GM19452 (cell line): ENCODE measurements around the gene TUBB.
A peak's percentile ranks its signal among the peaks of the same experiment; 100 is the strongest.
"Not testable (repeated sequence)": the region's sequence is repeated elsewhere in the genome, so short reads cannot be mapped to it uniquely, and the experiment has no call there.

Experiments
- ATAC-seq: cut with Tn5 transposase; IDR thresholded peaks from one replicate; pipeline ENCODE4 v1.9.1; 2021; ENCODE audit not compliant: unreplicated experiment

The TUBB gene

DNA sequence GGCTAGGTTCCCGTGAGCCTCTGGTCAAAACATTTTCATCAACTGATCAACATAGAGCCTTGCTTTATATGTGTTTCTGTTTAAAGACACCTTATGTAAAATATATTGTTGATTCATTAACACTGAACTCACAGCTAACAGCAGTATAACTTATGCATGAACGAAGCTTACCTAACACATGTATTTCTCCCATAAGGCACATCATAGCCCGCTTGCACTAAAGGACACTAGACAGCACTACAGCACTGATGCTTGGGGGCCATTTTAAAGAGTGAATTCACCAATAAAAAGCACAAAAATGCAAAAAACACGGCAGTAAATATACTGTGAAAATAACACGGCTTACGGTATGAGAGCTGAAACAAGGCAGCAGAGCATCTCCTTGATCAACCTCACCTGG is 18.4 kb downstream of the TUBB start:
- ATAC-seq: no peak

DNA sequence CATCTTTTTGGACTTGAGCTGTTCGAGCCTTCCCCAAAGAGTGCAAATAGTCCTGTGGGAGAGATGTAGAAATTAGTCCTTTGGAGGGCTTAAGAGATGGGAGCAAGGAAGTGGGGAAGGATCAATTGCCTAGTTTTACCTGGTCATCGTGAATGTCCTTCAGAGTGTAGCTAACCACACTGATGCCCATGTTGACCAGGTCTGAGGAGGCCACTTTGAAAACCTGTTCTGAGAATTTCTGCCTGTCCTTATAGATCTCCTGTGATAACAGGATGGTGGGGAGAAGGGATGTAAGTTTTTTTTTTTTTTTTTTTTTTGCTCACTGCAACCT is 20.4 kb downstream of the TUBB start:
- no peak for ATAC-seq

DNA sequence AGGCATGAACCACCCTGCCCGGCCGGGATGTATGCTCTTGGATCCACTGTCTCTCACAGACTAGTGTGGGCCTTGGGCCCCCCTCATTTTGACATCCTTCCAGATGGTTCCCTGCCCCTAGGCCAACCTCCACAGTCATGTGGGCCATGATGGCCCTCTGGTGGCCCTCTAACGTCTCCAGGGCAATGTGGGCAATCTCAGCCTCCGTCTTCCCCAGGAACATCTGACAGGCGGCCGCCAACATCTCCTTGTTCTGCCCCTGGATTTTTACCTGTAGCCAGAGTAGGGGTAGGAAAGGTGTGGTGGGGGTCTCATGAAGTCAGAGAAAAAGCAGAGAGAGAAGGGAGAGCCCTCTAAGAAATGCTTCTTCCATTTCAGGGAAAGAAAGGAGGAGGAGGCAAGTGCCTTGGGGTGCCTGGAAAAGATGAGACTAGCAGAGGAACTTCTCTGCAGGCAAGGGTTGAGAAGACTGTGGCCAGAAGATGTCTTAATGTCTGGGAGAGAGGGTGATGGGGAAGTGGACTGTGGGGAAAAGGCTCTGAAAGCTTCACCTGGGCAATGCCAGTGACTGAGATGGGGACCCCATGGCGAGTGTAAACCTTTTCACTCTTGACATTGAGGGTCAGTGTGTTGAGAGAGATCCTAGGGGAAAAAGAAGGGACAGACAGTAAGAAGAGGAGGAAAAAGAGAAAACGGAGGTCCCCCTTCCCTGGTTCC is 21.1 kb downstream of the TUBB start:
- no peak for ATAC-seq

DNA sequence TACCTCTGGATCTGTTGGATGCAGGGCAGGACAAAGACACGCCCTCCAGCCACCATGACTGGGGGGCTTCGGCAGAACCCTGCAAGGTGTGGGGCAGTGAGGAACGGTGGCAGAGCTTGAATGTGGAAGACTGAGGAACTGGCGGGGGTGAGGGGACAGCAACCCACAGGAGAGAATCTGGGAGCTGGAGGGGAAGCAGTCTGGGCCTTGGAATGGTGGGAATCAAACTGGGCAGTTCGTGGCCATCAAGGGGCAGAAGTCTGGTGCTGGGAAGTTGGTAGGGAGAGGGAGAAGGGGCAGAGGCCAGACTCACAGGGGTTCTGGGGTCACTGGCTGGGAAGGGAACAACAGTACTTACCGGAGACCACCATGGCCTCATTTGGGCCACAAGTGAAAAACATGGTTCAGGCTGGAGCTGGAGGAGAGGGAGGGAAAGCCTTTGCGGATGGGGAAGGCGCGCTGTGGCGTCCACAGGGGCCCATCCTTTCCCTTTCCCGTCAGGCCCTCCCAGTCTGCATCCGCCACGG is 21.7 kb downstream of the TUBB start:
- ATAC-seq: no peak

DNA sequence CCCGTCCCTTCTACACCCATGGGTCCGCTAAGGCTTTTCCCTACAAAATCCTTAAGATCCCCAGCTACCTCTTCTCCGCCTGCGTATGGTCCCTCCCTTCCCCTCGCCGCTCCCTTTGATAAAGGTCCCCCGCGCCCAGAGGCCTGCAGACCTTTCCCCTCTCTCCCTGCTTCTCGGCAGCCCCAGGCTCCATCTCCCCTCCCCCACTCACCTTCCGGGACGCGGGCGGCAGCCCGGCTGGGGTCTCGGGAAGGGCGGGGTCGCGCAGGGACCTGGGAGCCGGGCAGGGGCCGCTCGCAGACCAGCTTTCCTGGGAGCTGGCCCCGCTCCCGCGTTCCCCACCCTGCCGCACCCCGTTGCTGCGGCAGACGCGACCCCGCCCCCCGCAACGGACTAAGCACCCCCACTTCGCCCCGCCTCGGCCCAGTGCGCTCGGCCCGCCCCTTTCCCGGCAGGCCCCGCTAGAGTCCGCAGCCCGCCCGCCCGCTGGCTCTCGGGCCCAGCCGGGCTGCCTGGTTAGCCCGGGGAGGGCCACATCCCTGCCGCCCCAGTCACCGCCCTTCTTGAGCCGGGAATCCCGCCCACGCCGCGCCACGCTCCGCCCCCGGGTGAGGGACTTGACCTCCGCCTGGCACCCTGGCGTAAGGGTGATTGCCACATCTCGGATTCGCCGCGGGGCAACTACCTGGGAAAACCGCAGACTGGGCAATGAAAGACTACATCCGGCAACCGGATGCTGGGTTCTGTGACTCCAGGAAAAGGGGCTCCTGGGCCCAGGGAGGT is 22.4 kb downstream of the TUBB start, which contains the start of gene FLOT1:
Gene FLOT1, minus strand, starts transcription at position 372 of the 783 bp plus-strand sequence. CDS start 498 bp downstream, outside the sequence.
- ATAC-seq: peak; percentile 64

DNA sequence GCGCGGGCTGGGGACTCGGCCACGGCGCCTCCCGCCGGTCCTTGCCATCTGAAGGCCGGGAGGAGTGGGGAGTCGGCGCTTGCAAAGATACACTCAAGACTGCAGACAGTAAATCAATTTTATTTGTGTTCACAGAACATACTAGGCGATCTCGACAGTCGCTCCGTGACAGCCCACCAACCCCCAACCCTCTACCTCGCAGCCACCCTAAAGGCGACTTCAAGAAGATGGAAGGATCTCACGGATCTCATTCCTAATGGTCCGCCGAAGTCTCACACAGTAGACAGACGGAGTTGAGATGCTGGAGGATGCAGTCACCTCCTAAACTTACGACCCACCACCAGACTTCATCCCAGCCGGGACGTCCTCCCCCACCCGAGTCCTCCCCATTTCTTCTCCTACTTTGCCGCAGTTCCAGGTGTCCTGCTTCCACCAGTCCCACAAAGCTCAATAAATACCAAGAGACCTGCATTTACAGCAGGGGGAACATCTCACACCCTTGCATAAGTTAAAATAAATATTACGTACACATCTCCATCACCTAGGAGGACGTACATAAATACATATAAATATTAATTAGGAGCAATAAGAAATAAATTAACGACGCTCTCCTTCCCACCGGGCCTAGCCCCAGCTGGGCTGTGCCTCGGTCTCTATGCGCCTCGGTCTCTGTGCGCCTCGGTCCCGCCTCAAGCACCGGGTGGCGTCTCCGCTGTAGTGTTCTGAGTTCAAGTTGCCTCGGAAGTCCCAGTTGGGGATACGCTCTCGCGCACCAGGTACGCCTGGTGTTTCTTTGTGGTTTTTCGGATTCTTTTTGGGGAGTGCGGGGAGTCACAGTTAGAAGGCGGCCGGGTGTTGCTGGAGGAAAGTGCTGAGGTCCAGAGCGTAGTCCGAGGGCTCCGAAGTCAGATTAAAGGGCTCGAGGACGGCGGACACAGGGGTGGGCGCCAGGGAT is 23.2 kb downstream of the TUBB start:
- no peak for ATAC-seq

DNA sequence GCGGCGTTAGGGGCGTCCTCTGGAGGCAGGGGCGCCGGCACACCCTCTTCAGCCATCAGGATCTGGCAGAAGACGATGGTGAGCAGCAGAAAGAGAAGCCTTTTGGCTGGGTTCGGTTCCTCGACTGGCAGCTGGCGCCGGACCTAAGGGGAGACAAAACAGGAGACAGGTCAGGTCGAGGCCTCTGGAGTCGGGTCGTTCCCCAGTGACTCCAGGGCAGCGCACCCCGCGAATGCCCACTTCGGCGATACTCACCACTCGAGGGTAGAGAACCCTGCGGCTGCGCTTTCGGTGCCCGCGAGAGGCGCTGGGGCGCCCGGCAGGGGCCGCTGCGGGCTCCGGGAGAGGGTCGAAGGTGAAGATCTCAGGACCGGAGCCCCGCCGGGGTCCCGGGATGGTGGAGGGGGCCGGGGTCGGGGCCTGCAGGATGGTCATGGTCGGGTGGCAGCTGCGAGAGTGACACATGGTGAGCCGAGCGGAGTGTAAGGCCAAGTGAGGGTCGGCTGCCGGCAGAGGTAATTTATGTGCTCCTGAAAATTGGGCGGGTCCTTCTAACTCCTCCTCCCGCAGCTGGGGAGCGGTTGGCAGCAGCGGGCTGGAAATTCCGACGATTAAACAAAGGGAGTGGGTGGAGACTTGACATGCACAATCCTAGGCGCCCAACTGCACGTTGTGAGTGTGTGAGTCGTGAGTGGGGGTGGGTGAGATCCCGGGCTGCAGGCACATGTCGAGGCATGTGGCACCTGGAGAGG is 24.1 kb downstream of the TUBB start, which contains the start of gene IER3:
Gene IER3, minus strand, starts transcription at position 494 of the 752 bp plus-strand sequence. Its CDS starts 29 bp downstream, at position 465.
- no peak for ATAC-seq

DNA sequence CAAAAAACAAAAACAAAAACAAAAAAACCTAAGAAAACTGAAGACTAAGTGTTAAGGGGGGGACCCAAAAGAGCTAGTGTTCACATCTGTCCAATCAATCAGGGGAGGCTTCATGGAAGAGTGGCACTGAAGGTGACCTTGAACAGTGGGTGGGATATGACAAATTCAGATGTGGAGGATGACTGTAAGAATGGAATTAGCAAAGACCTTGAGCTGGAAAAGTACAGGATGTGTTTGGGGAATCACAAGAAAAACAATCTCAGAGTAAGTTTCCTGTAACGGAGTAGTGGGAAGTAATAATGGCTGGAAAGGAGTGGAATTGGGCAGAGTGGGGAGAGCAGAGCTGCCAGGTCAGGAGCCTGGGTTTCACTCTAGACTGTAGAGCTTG is 27.1 kb downstream of the TUBB start:
- no peak for ATAC-seq

DNA sequence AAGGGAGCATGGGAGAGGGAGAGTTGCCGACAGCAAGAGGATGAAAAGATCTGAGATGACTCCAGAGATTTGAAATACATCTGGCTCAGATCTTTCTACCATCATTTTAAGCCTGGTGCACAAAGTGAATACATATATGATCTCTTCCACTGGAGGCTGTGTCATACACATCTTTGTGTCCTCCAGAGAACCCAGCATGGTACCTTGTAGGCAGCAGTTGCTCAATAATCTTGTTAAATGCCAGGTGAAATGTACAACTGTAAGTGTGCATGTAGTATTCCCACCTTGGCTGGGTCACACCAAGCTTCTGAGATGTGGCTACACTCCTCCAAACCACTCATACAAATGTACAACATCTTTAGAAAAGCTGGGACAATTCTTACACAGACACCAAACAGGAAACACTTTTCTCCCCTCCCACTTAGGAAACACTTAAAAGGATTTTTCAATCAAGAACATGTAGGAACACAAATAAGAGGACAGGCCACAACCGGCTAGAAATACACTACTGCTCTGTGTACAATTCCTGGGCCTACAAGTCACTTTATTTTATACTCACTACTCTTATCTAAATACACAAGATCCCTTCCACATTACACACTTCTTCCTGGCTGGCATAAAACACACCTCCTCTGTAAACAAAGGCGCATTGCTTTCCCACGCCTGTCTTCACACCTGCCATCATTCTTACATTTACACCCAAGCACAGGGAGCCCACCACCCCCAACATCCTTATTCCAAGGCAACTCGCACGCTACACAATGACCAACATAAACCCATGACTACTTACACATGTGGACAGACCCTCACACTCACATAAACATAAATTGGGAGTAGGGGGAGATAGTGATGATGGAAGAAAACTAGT is 28.0 kb downstream of the TUBB start:
- ATAC-seq: no peak

DNA sequence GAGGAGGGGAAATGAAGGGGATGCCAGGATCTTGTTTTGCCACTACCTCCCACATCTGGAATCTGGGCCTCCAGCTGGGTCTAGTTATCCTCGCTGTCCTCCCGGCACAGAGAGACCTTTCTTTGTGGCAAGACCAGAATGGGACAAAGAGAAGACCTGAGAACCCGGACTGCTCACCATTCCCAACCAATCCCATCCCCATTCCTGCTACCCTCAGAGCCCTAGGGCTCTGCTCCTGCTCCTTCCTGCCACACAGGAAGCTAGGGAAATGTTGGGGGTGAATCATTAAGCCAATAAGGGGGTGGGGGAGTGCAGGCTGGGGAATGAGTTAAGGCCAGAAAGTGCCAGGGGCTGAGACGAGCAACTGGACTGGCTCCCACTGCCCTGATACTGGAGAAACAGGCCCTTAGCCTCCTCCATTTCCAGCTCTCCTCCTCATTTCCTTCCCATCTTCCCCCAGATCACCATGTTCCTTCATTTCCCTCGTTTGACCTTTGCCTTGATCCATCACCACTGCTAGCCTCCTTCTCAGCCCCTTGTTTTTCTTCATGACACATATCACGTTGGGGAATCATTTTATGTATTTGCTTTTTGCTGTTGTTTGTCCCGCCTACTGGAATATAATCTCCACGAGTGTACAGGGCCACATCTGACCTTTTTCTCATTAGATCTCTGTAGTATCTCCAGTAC is 28.8 kb downstream of the TUBB start:
- ATAC-seq: no peak

DNA sequence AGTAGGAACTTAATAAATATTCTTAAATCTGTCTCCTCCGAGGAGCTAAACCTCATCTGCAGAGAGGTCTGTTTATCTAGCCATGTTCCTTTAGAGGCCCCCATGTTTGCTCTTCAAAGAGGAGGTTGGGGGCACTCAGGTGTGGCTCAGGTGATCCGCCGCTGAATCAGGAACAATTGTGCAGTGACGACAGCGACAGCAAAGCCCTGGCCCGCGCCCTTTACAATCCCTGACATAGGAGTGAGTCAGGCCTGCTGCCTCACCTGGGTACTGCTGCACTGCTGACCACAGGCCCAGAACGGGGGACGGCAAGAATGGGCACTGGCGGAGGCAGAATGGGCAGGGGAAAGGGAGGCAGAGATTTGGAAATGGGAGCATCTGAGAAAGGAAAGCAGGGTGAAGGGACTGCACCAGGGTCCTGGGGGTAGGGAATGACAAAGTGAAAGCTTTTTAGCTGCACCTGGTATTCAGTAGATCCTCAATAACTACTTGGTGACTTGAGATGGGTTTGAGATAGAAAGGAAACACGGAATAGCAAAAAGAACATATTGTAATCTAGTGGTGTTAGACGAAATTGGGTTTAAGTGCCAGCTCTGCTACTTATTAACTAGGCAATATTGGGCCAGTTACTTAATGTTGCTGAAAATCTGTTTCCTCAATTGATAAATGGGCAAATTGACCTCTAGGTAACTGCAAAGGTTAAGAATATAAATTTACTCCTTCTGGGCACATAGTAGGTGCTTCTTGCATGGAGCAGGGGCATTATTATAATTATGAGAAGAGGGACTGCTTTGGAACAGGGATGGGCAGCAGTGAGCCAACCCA is 29.6 kb downstream of the TUBB start:
- no peak for ATAC-seq

DNA sequence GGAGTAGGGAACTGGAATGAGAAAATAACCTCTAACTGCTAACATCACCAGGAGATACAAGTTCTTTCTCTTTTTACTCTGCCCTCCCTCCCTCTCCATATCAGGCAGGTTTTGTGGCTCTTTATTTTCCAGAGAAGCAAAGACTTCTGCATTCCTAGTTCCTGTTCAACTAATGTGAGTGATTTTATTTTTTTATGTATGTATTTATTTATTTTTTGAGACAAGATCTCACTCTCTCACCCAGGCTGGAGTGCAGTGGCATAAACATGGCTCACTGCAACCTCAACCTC is 30.2 kb downstream of the TUBB start:
- no peak for ATAC-seq

DNA sequence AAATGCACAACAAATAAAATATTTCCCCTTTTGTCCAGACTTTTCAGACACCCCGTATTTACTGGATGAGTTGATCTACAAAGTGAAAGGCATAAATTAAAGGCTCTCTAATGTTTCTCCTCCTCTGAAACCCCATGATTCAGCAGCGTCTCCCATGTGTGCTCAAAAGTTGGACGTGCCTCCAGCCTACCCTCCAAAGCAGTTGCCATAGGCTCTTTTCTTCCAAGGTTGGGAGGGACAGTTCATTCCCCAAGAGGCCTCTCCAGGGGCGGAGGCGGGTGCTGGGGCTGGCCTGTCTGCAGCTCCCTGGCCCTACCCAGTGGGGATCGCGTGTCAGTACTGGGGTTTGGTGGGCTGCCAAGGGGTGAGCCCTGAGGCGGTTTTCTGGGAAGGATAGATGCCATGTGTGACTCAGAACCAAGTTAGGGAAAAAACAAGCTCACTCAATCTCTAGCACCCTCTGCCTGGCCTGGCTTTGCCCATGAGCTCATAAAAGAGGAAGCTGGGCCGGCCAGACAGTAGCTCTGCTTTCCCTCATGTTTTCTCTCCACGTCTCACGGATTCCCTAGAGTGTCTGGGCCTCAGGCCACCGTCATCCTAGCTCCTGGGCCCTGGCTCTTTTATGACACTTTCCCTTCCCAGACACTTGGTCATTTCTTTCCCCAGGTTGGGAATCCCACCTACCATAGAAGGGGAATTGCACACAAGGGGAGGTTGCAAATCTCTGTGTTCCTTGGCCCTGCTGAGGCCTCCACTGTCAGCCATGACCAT is 32.2 kb downstream of the TUBB start:
- ATAC-seq: no peak

DNA sequence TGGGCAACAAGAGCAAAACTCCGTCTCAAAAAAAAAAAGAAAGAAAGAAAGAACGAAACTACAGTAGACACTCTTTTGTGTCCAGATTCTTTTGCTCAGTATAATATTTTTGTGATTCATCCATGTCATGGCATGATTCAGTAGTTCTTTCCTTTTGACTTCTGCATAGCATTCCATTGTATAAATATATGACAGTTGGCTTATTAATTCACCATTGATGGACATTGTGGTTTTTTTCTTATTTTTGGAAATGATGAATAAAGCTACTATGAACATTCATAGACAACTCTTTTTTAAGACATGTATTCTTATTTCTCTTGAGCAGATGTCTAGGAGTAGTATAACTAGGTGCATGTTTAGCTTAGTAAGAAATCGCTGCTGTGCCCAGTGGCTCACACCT is 34.5 kb downstream of the TUBB start:
- no peak for ATAC-seq

DNA sequence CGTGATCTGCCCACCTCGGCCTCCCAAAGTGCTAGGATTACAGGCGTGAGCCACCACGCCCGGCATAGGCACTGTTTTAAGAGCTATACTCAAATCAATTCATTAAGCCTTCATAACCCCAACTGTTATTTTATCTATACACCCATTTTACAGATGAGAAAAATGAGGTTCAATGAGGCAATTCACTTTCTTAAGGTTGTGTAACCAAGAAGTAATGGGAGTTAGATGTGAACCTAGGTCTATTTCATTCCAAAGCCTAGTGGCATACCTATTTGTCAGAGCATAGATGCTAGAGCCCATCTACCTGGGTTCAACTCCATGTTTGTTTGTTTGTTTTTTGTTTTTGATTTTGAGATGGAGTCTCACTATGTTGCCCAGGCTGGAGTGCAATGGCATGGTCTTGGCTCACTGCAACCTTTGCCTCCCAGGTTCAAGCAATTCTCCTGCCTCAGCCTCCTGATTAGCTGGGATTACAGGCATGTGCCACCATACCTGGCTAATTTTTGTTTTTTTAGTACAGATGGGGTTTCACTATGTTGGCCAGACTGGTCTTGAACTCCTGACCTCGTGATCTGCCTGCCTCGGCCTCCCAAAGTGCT is 36.4 kb downstream of the TUBB start:
- ATAC-seq: not testable (repeated sequence)

DNA sequence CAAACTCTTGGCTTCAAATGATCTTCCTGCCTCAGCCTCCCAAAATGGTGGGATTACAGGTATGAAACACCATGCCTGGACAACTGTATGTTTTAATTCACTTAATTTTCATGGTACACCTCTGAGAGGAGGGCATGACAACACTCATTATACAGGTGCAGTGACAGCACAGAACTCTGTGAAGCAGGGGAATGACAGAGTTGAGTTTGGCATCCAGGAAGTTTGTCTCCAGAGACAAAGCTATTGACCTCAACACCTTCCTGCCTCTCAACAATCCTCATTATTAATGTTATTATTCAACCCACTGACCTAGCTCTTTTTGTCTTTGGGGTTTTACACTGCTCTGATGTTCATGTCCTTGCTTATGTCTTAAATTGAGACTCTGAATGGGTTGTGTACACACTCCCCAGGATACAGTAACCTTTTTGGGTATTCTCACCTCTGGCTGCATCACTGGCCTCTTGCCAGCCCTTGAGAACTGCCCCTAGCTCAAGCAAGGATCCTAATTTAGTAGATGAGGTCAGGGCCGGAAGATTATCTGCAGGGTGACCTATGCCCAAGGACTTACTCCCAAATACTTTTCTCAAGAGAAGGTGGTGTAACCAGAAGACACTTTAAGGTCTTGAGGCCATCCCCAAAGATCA is 37.2 kb downstream of the TUBB start:
- ATAC-seq: no peak
